Measurements from ENCODE around the gene IDI1. TPM values are rescaled to one million over a fixed set of nuclear protein-coding genes. Genes with fewer than 3 reads are reported as not detected.

The IDI1 gene
- total RNA-seq, 1 donor from 2014 or later = 42.9 TPM

GRCh38 chr10:1093696-1094095, 44.8 kb upstream of the IDI1 start:
- H3K4me3 Mint-ChIP-seq = no peak overlapping the region
- H3K36me3 Mint-ChIP-seq = peaks cover 25% of the 10 kb centered on the region
- TF ChIP-seq CTCF (IDR thresholded peaks at IDR 0.05; ENCODE audit: unreplicated experiment) = no peak
- H3K4me1 Mint-ChIP-seq = no peaks in the 10 kb centered on the region
- DNase-seq (ENCODE audit: low spot score in 2 of 2, unreplicated experiment in 2 of 2) = no peak
- no peak overlapping the region for H3K27ac Mint-ChIP-seq
- no peaks in the 10 kb centered on the region for H3K9me3 Mint-ChIP-seq
- no peaks in the 10 kb centered on the region for H3K27me3 Mint-ChIP-seq (ENCODE audit: low read depth)

GRCh38 chr10:1090696-1091095, 41.8 kb upstream of the IDI1 start:
- Mint-ChIP-seq H3K36me3 (peaks cover 40% of the 10 kb centered on the region), H3K27me3 (ENCODE audit: low read depth) (no peaks in the 10 kb centered on the region), H3K9me3 (no peaks in the 10 kb centered on the region), H3K4me3 (no peak overlapping the region), H3K27ac (no peak overlapping the region), H3K4me1 (no peaks in the 10 kb centered on the region)
- no peak for DNase-seq (ENCODE audit: low spot score in 2 of 2, unreplicated experiment in 2 of 2)
- TF ChIP-seq CTCF (IDR thresholded peaks at IDR 0.05; ENCODE audit: unreplicated experiment) = no peak

DNA sequence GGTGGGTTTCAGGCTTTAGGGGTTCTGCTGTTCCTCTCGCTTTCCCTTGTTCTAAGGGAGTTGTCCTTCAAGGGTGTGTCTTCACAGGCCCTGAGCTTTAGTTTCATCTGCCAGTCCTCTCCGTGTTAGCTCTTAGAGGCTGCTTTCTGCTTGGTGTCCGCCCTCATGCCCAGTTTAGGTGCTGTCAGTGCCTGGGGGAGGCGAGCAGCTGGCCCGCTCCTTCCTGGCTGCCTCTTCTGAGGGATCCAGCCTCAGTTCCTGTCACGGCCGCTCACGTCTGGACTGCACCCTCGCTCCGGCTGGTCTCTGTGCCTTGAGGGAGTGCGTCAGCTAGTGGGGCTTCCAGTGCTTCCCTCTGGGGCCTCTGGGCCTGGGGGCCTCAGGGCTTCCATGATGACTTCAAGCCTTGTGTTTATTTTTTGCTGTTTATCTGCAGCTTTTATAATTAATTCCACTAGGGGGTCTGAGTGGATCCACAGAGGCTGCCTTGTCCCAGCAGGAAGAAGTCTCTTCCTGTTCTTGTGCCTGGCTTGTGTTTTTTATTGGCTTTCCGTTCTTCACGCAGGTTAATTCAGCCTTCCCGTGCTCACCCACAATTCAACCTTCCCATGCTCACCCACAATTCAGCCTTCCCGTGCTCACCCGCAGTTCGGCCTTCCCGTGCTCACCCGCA, 40.2 kb upstream of the IDI1 start:
- Mint-ChIP-seq H3K4me1 (no peaks in the 10 kb centered on the region), H3K27me3 (ENCODE audit: low read depth) (no peaks in the 10 kb centered on the region), H3K4me3 (no peak overlapping the region), H3K27ac (no peak overlapping the region), H3K36me3 (peaks cover 48% of the 10 kb centered on the region), H3K9me3 (no peaks in the 10 kb centered on the region)
- no peak for DNase-seq (ENCODE audit: low spot score in 2 of 2, unreplicated experiment in 2 of 2)
- TF ChIP-seq CTCF (IDR thresholded peaks at IDR 0.05; ENCODE audit: unreplicated experiment) = no peak

GRCh38 chr10:1086787-1087186, 37.9 kb upstream of the IDI1 start:
- TF ChIP-seq CTCF (IDR thresholded peaks at IDR 0.05; ENCODE audit: unreplicated experiment) = no peak
- no peaks in the 10 kb centered on the region for H3K27me3 Mint-ChIP-seq (ENCODE audit: low read depth)
- no peak overlapping the region for H3K4me3 Mint-ChIP-seq
- H3K4me1 Mint-ChIP-seq = no peaks in the 10 kb centered on the region
- DNase-seq (ENCODE audit: low spot score in 2 of 2, unreplicated experiment in 2 of 2) = no peak
- H3K36me3 Mint-ChIP-seq = peaks cover 50% of the 10 kb centered on the region
- no peak overlapping the region for H3K27ac Mint-ChIP-seq
- H3K9me3 Mint-ChIP-seq = no peaks in the 10 kb centered on the region

- Mint-ChIP-seq H3K4me3 (no peak overlapping the region), H3K4me1 (no peaks in the 10 kb centered on the region), H3K27me3 (ENCODE audit: low read depth) (no peaks in the 10 kb centered on the region), H3K36me3 (peaks cover 39% of the 10 kb centered on the region), H3K9me3 (no peaks in the 10 kb centered on the region), H3K27ac (no peak overlapping the region)
- TF ChIP-seq CTCF (IDR thresholded peaks at IDR 0.05; ENCODE audit: unreplicated experiment) = no peak
- no peak for DNase-seq (ENCODE audit: low spot score in 2 of 2, unreplicated experiment in 2 of 2)
These were observed 36.3 kb upstream of the IDI1 start for GRCh38 chr10:1085258-1085657.

Measured in mesothelial cell of epicardium (in vitro differentiated cells).